HFFc6 (cell line): ENCODE measurements around the gene RBM5. TPM values are rescaled to one million over a fixed set of nuclear protein-coding genes. Genes with fewer than 3 reads are reported as not detected.

Source experiments
- DNase-seq: peaks from one replicate; pipeline ENCODE4 v3.0.0-alpha.2; 2018
- H3K27ac Mint-ChIP-seq: 2 replicates; pipeline ENCODE4 v1.8.0; 2020; ENCODE audit warnings: mild to moderate bottlenecking, mixed read lengths
- H3K27me3 Mint-ChIP-seq: 2 replicates; pipeline ENCODE4 v1.8.0; 2021; ENCODE audit warnings: mild to moderate bottlenecking, moderate library complexity, mixed read lengths; ENCODE audit not compliant: insufficient read depth
- H3K36me3 Mint-ChIP-seq: 2 replicates; pipeline ENCODE4 v1.8.0; 2021; ENCODE audit warnings: low read depth, mixed read lengths
- H3K4me1 Mint-ChIP-seq: 2 replicates; pipeline ENCODE4 v1.8.0; 2020; ENCODE audit warnings: low read depth, mixed read lengths
- H3K4me3 Mint-ChIP-seq: 2 replicates; pipeline ENCODE4 v1.8.0; 2020; ENCODE audit warnings: mild to moderate bottlenecking, moderate library complexity, mixed read lengths
- H3K9me3 Mint-ChIP-seq: 2 replicates; pipeline ENCODE4 v1.8.0; 2020; ENCODE audit warnings: mild to moderate bottlenecking, mixed read lengths
- CTCF ChIP-seq: fragments of 200-600 bp; sonication (generic); IDR thresholded peaks from 2 replicates; pipeline ENCODE4 v1.5.0; 2021; ENCODE audit warnings: antibody characterized with exemption, mild to moderate bottlenecking
- total RNA-seq, 6 experiments: library from RNA; stranded (reverse); fragmentation: NEBNext Ultra II Directional; extraction: Animal tissue kit (Norgen Biotek cat#: 25700); gene quantifications; 2 replicates in 1 of 6; 3 replicates in 5 of 6; pipeline ENCODE4 v1.2.3, GENCODE V29; 2021

Gene RBM5
- total RNA-seq, 6 experiments from 2014 or later, result 69.3 to 83.8 (median 78.5) TPM

- Mint-ChIP-seq H3K27ac (peak overlapping the region; percentile 67), H3K4me1 (peaks cover 60% of the 10 kb centered on the region), H3K4me3 (no peak overlapping the region; the same call in 1 of the 2 replicates), H3K9me3 (no peaks in the 10 kb centered on the region), H3K36me3 (no peaks in the 10 kb centered on the region), H3K27me3 (peaks cover 6% of the 10 kb centered on the region)
- TF ChIP-seq CTCF, result no peak
- no peak for DNase-seq
Measured at GRCh38 chr3:50157827-50158529, 69.3 kb downstream of the RBM5 start.

DNA sequence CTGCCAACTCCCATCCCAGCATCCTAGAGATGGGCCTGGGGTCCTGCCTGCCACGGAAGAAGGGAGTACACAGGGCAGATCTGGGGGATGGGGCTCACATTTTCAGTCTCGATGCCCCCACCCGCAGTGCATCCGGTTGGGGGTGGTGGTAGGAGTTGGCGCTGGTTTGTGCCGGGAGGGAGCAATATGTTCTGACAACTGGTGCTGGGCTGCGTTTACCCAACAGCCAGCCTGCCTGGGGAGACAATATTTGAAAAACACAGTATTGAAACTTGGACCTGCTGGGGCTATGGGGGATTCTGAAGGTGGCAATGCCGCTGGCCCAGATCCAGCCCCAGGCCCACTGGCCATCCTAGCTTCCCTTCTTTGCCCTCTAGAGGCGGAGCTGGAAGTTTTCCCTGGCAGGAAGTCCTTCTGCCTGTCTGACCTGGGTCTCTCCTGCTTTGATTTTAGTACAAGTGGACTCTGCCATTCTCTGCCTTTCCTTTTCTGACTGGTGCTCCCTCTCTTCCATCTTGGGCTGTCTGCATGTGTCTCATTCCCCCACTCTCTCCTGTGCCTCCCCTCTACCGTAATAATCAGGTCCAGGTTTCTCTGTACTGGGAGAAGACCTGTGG, 69.9 kb downstream of the RBM5 start:
- no peak for DNase-seq
- H3K4me3 Mint-ChIP-seq, result no peak overlapping the region
- H3K27ac Mint-ChIP-seq, result peak overlapping the region; percentile 49
- TF ChIP-seq CTCF, result no peak; the same call in 1 of the 2 replicates
- no peaks in the 10 kb centered on the region for H3K36me3 Mint-ChIP-seq
- H3K4me1 Mint-ChIP-seq, result peaks cover 66% of the 10 kb centered on the region
- no peaks in the 10 kb centered on the region for H3K9me3 Mint-ChIP-seq
- peaks cover 5% of the 10 kb centered on the region for H3K27me3 Mint-ChIP-seq

GRCh38 chr3:50160561-50160983, 71.9 kb downstream of the RBM5 start:
- no peak for DNase-seq
- no peaks in the 10 kb centered on the region for H3K9me3 Mint-ChIP-seq
- no peak overlapping the region for H3K27ac Mint-ChIP-seq
- peaks cover 80% of the 10 kb centered on the region for H3K4me1 Mint-ChIP-seq
- no peaks in the 10 kb centered on the region; the same call in 1 of the 2 replicates for H3K27me3 Mint-ChIP-seq
- no peak for TF ChIP-seq CTCF
- no peaks in the 10 kb centered on the region for H3K36me3 Mint-ChIP-seq
- H3K4me3 Mint-ChIP-seq, result no peak overlapping the region

- H3K4me3 Mint-ChIP-seq, result no peak overlapping the region
Measured at GRCh38 chr3:50161320-50161719, 72.6 kb downstream of the RBM5 start.

More at GRCh38 chr3:50161320-50161719, 72.6 kb downstream of the RBM5 start:
- peaks cover 80% of the 10 kb centered on the region for H3K4me1 Mint-ChIP-seq
- no peak for TF ChIP-seq CTCF
- no peaks in the 10 kb centered on the region for H3K36me3 Mint-ChIP-seq
- H3K27ac Mint-ChIP-seq, result no peak overlapping the region
- H3K9me3 Mint-ChIP-seq, result no peaks in the 10 kb centered on the region
- no peaks in the 10 kb centered on the region; the same call in 1 of the 2 replicates for H3K27me3 Mint-ChIP-seq
- DNase-seq, result no peak
